Inflammatory macrophage treated with lipopolysaccharide for 1 hour (primary cell): ENCODE data around the gene NCKAP5.

ENCODE experiments used
- DNase-seq, 2 donors: peaks; one replicate each; pipeline ENCODE4 v3.0.0-alpha.2; 2020 to 2022

The NCKAP5 gene

GRCh38 chr2:132971310-132972061 is 596.8 kb downstream of the NCKAP5 start:
- no peak for DNase-seq

- no peak for DNase-seq
These were observed 598.8 kb downstream of the NCKAP5 start for GRCh38 chr2:132969371-132969985.

GRCh38 chr2:132965460-132965859 is 602.8 kb downstream of the NCKAP5 start:
- no peak for DNase-seq

- DNase-seq = no peak
These were observed 605.1 kb downstream of the NCKAP5 start for GRCh38 chr2:132963161-132963560.

- DNase-seq = no peak
These were observed 609.4 kb downstream of the NCKAP5 start for GRCh38 chr2:132958887-132959286.

- DNase-seq = no peak
These were observed 612.2 kb downstream of the NCKAP5 start for GRCh38 chr2:132955871-132956615.

GRCh38 chr2:132953771-132954170 is 614.5 kb downstream of the NCKAP5 start:
- no peak for DNase-seq

- DNase-seq = no peak
These were observed 617.1 kb downstream of the NCKAP5 start for GRCh38 chr2:132951008-132951714.

- no peak for DNase-seq
These were observed 619.2 kb downstream of the NCKAP5 start for GRCh38 chr2:132949108-132949507.

- no peak for DNase-seq
These were observed 620.1 kb downstream of the NCKAP5 start for GRCh38 chr2:132948211-132948610.

GRCh38 chr2:132943829-132944228 is 624.4 kb downstream of the NCKAP5 start:
- DNase-seq = no peak

GRCh38 chr2:132941296-132942020 is 626.8 kb downstream of the NCKAP5 start:
- DNase-seq = no peak

- DNase-seq = no peak
These were observed 630.6 kb downstream of the NCKAP5 start for GRCh38 chr2:132937629-132938028.

- no peak for DNase-seq
These were observed 631.5 kb downstream of the NCKAP5 start for GRCh38 chr2:132936791-132937190.

GRCh38 chr2:132936261-132936660 is 632.0 kb downstream of the NCKAP5 start:
- DNase-seq = no peak

- DNase-seq = no peak
These were observed 638.5 kb downstream of the NCKAP5 start for GRCh38 chr2:132929786-132930185.

- no peak for DNase-seq
These were observed 644.5 kb downstream of the NCKAP5 start for GRCh38 chr2:132923787-132924186.

- no peak for DNase-seq
These were observed 652.3 kb downstream of the NCKAP5 start for GRCh38 chr2:132915812-132916549.

- no peak for DNase-seq
These were observed 656.2 kb downstream of the NCKAP5 start for GRCh38 chr2:132911726-132912724.

- no peak for DNase-seq
These were observed 657.8 kb downstream of the NCKAP5 start for GRCh38 chr2:132910432-132910831.
